Measurements from ENCODE around the gene CLPSL1. TPM values are rescaled to one million over a fixed set of nuclear protein-coding genes. Genes with fewer than 3 reads are reported as not detected.

Gene CLPSL1
- total RNA-seq, 2 experiments from 2014 or later, result not detected

- intact Hi-C loops (cut with micrococcal nuclease), result no loop called here
- Mint-ChIP-seq H3K36me3 (ENCODE audit: low read depth) (no peaks in the 10 kb centered on the region), H3K9me3 (no peaks in the 10 kb centered on the region), H3K27me3 (ENCODE audit: low read depth) (peaks cover 25% of the 10 kb centered on the region), H3K27ac (no peak overlapping the region), H3K4me1 (ENCODE audit: low read depth) (no peaks in the 10 kb centered on the region), H3K4me3 (no peak overlapping the region)
- no peak for DNase-seq
- CTCF ChIA-PET, result interaction anchor here (1.7 kb wide), 1 partner anchor 51 kb away, joined by 3 read pairs; the partner anchor contains the start of gene ARMC12
Measured at GRCh38 chr6:35787266-35788218, 6.7 kb downstream of the CLPSL1 start.

- intact Hi-C loops (cut with micrococcal nuclease), result no loop called here
Measured at GRCh38 chr6:35788423-35788982, 7.7 kb downstream of the CLPSL1 start.

GRCh38 chr6:35790683-35791082 is 9.9 kb downstream of the CLPSL1 start:
- H3K4me3 Mint-ChIP-seq, result no peak overlapping the region
- H3K27me3 Mint-ChIP-seq (ENCODE audit: low read depth), result peaks cover 19% of the 10 kb centered on the region
- CTCF ChIA-PET, result interaction anchor here (0.6 to 0.7 kb wide), 3 partner anchors 209 to 1944 kb away, joined by 3 to 4 read pairs (median 3); no protein-coding TSS in a partner anchor

More at GRCh38 chr6:35788423-35788982, 7.7 kb downstream of the CLPSL1 start:
- Mint-ChIP-seq H3K9me3 (no peaks in the 10 kb centered on the region), H3K36me3 (ENCODE audit: low read depth) (no peaks in the 10 kb centered on the region), H3K27ac (no peak overlapping the region), H3K4me1 (ENCODE audit: low read depth) (no peaks in the 10 kb centered on the region), H3K4me3 (no peak overlapping the region), H3K27me3 (ENCODE audit: low read depth) (peaks cover 25% of the 10 kb centered on the region)
- no peak for DNase-seq
- CTCF ChIA-PET, result no interaction called here

GRCh38 chr6:35794536-35795452 is 14.0 kb downstream of the CLPSL1 start:
- intact Hi-C loops (cut with micrococcal nuclease), result no loop called here
- Mint-ChIP-seq H3K27ac (no peak overlapping the region), H3K9me3 (no peaks in the 10 kb centered on the region), H3K36me3 (ENCODE audit: low read depth) (no peaks in the 10 kb centered on the region), H3K4me1 (ENCODE audit: low read depth) (no peaks in the 10 kb centered on the region), H3K27me3 (ENCODE audit: low read depth) (no peaks in the 10 kb centered on the region), H3K4me3 (no peak overlapping the region)
- no peak for DNase-seq
- CTCF ChIA-PET, result interaction anchor here (0.6 kb wide), 1 partner anchor 281 kb away, joined by 4 read pairs; no protein-coding TSS in a partner anchor

More at GRCh38 chr6:35790683-35791082, 9.9 kb downstream of the CLPSL1 start:
- DNase-seq, result no peak
- Mint-ChIP-seq H3K36me3 (ENCODE audit: low read depth) (no peaks in the 10 kb centered on the region), H3K9me3 (no peaks in the 10 kb centered on the region), H3K27ac (no peak overlapping the region), H3K4me1 (ENCODE audit: low read depth) (no peaks in the 10 kb centered on the region)
- intact Hi-C loops (cut with micrococcal nuclease), result no loop called here

GRCh38 chr6:35795453-35796071 is 14.7 kb downstream of the CLPSL1 start:
- H3K4me1 Mint-ChIP-seq (ENCODE audit: low read depth), result no peaks in the 10 kb centered on the region
- no peak overlapping the region for H3K4me3 Mint-ChIP-seq
- CTCF ChIA-PET, result no interaction called here
- no peaks in the 10 kb centered on the region for H3K27me3 Mint-ChIP-seq (ENCODE audit: low read depth)
- no peaks in the 10 kb centered on the region for H3K36me3 Mint-ChIP-seq (ENCODE audit: low read depth)
- intact Hi-C loops (cut with micrococcal nuclease), result no loop called here
- DNase-seq, result no peak
- no peaks in the 10 kb centered on the region for H3K9me3 Mint-ChIP-seq
- no peak overlapping the region for H3K27ac Mint-ChIP-seq

- H3K36me3 Mint-ChIP-seq (ENCODE audit: low read depth), result no peaks in the 10 kb centered on the region
- H3K4me1 Mint-ChIP-seq (ENCODE audit: low read depth), result no peaks in the 10 kb centered on the region
- H3K27me3 Mint-ChIP-seq (ENCODE audit: low read depth), result no peaks in the 10 kb centered on the region
- intact Hi-C loops (cut with micrococcal nuclease), result no loop called here
- CTCF ChIA-PET, result interaction anchor here (1.3 kb wide), 1 partner anchor 159 kb away, joined by 4 read pairs; no protein-coding TSS in a partner anchor
- DNase-seq, result no peak
- H3K27ac Mint-ChIP-seq, result no peak overlapping the region
- no peak overlapping the region for H3K4me3 Mint-ChIP-seq
- no peaks in the 10 kb centered on the region for H3K9me3 Mint-ChIP-seq
Measured at GRCh38 chr6:35796236-35796635, 15.4 kb downstream of the CLPSL1 start.

- CTCF ChIA-PET, result no interaction called here
- intact Hi-C loops (cut with micrococcal nuclease), result no loop called here
- DNase-seq, result no peak
- no peaks in the 10 kb centered on the region for H3K4me1 Mint-ChIP-seq (ENCODE audit: low read depth)
- no peaks in the 10 kb centered on the region for H3K27me3 Mint-ChIP-seq (ENCODE audit: low read depth)
- no peaks in the 10 kb centered on the region for H3K9me3 Mint-ChIP-seq
- no peak overlapping the region for H3K27ac Mint-ChIP-seq
- H3K4me3 Mint-ChIP-seq, result no peak overlapping the region
- no peaks in the 10 kb centered on the region for H3K36me3 Mint-ChIP-seq (ENCODE audit: low read depth)
Measured at GRCh38 chr6:35797837-35798526, 17.2 kb downstream of the CLPSL1 start.

GRCh38 chr6:35798706-35799105 is 17.9 kb downstream of the CLPSL1 start:
- H3K36me3 Mint-ChIP-seq (ENCODE audit: low read depth), result no peaks in the 10 kb centered on the region

GRCh38 chr6:35801148-35801547 is 20.3 kb downstream of the CLPSL1 start:
- no peak for DNase-seq
- intact Hi-C loops (cut with micrococcal nuclease), result no loop called here
- H3K4me1 Mint-ChIP-seq (ENCODE audit: low read depth), result peaks cover 5% of the 10 kb centered on the region
- H3K4me3 Mint-ChIP-seq, result no peak overlapping the region
- peaks cover 5% of the 10 kb centered on the region for H3K27me3 Mint-ChIP-seq (ENCODE audit: low read depth)
- H3K9me3 Mint-ChIP-seq, result no peaks in the 10 kb centered on the region
- no peak overlapping the region for H3K27ac Mint-ChIP-seq
- no peaks in the 10 kb centered on the region for H3K36me3 Mint-ChIP-seq (ENCODE audit: low read depth)
- CTCF ChIA-PET, result interaction anchor here (1.6 kb wide), 1 partner anchor 540 kb away, joined by 3 read pairs; no protein-coding TSS in a partner anchor

More at GRCh38 chr6:35798706-35799105, 17.9 kb downstream of the CLPSL1 start:
- Mint-ChIP-seq H3K4me3 (no peak overlapping the region), H3K4me1 (ENCODE audit: low read depth) (no peaks in the 10 kb centered on the region), H3K9me3 (no peaks in the 10 kb centered on the region), H3K27ac (no peak overlapping the region), H3K27me3 (ENCODE audit: low read depth) (no peaks in the 10 kb centered on the region)
- CTCF ChIA-PET, result no interaction called here
- intact Hi-C loops (cut with micrococcal nuclease), result no loop called here
- DNase-seq, result no peak

- DNase-seq, result peak; percentile 48
- H3K27ac Mint-ChIP-seq, result no peak within 1 kb of the TSS
- H3K4me1 Mint-ChIP-seq (ENCODE audit: low read depth), result peaks cover 5% of the 10 kb centered on the region
- H3K36me3 Mint-ChIP-seq (ENCODE audit: low read depth), result no peaks in the 10 kb centered on the region
- H3K27me3 Mint-ChIP-seq (ENCODE audit: low read depth), result peaks cover 12% of the 10 kb centered on the region
- intact Hi-C loops (cut with micrococcal nuclease), result no loop called here
- no peak within 1 kb of the TSS for H3K4me3 Mint-ChIP-seq
- CTCF ChIA-PET, result no interaction called here
- no peaks in the 10 kb centered on the region for H3K9me3 Mint-ChIP-seq
Measured at GRCh38 chr6:35804996-35805736, 24.3 kb downstream of the CLPSL1 start, which contains the start of gene LHFPL5. LHFPL5 (plus strand) TSS chr6:35805352; CDS start chr6:35805671, 319 bp downstream.

- H3K27ac Mint-ChIP-seq, result no peak overlapping the region
- CTCF ChIA-PET, result no interaction called here
- DNase-seq, result no peak
- peaks cover 12% of the 10 kb centered on the region for H3K27me3 Mint-ChIP-seq (ENCODE audit: low read depth)
- no peak overlapping the region for H3K4me3 Mint-ChIP-seq
- intact Hi-C loops (cut with micrococcal nuclease), result no loop called here
- peaks cover 5% of the 10 kb centered on the region for H3K4me1 Mint-ChIP-seq (ENCODE audit: low read depth)
- H3K36me3 Mint-ChIP-seq (ENCODE audit: low read depth), result no peaks in the 10 kb centered on the region
- H3K9me3 Mint-ChIP-seq, result no peaks in the 10 kb centered on the region
Measured at GRCh38 chr6:35808688-35809087, 27.9 kb downstream of the CLPSL1 start.
